ENCODE results near the gene SMIM33. TPM values are rescaled to one million over a fixed set of nuclear protein-coding genes. Genes with fewer than 3 reads are reported as not detected.
A peak's percentile ranks its signal among the peaks of the same experiment; 100 is the strongest.

Gene SMIM33
- polyA plus RNA-seq, 1 of the 3 experiments (the other 2 are of a cell fraction) = not detected

- no peaks in the 10 kb centered on the region for H3K36me3 ChIP-seq (replicated peaks in 1 of 2; ENCODE audit: control insufficient read depth in 1 of 2, insufficient read depth in 2 of 2, low read length in 1 of 2)
- no peak overlapping the region; a peak in 1 of 4 replicates for H3K4me3 ChIP-seq (ENCODE audit: low read depth in 2 of 2, low read length in 1 of 2)
- peak overlapping the region in 1 of 2 experiments; percentile 84; a peak in 3 of 4 replicates for H3K27ac ChIP-seq (ENCODE audit: low read depth in 2 of 2, low read length in 1 of 2)
- peak overlapping the region; percentile 70 for H3K4me2 ChIP-seq
- no peak for DNase-seq
- H4K20me1 ChIP-seq (ENCODE audit: insufficient read depth) = no peaks in the 10 kb centered on the region
- no peaks in the 10 kb centered on the region for H3K9me2 ChIP-seq
- H3K9ac ChIP-seq = peak overlapping the region; percentile 1; the same call in 1 of the 2 replicates
- ChIA-PET CTCF (interaction anchor here (0.9 to 1.0 kb wide), 3 partner anchors 13 to 73 kb away, joined by 3 to 5 read pairs (median 3); partner anchors contain the start of gene STING1), POLR2A (no interaction called here)
- H3K79me2 ChIP-seq (ENCODE audit: insufficient read depth) = no peaks in the 10 kb centered on the region
- H3F3A ChIP-seq (replicated peaks; ENCODE audit: insufficient read depth) = peaks cover 44% of the 10 kb centered on the region
- H3K9me3 ChIP-seq = no peaks in the 10 kb centered on the region
- peak overlapping the region; percentile 54; the same call in 1 of the 2 replicates for H2AFZ ChIP-seq (ENCODE audit: low read depth)
- no peaks in the 10 kb centered on the region for H3K27me3 ChIP-seq (ENCODE audit: insufficient read depth)
- peaks cover 2 to 27% of the 10 kb centered on the region in 2 experiments; a peak in 3 of 4 replicates for H3K4me1 ChIP-seq (ENCODE audit: control insufficient read depth in 1 of 2, insufficient read depth in 2 of 2, low read depth in 1 of 2, low read length in 1 of 2)
- peak; percentile 19; the same call in 1 of the 2 replicates for TF ChIP-seq YY1 (IDR thresholded peaks at IDR 0.05; ENCODE audit: low read depth)
- TF ChIP-seq IRF3 (IDR thresholded peaks at IDR 0.05; ENCODE audit: low read depth, low read length) = no peak
- 0 out of 2 replicates have a peak, but pooled peaks have one; percentile 31 for TF ChIP-seq GABPA (IDR thresholded peaks at IDR 0.05; ENCODE audit: low read depth)
- no peak for TF ChIP-seq EZH2phosphoT487 (IDR thresholded peaks at IDR 0.05; ENCODE audit: borderline replicate concordance, low read depth)
- TF ChIP-seq GATA2 (CRISPR knock-in tag; IDR thresholded peaks at IDR 0.05) = no peak
- TF ChIP-seq TEAD4 (IDR thresholded peaks at IDR 0.05; ENCODE audit: borderline replicate concordance, insufficient read depth) = peak; percentile 46; the same call in 1 of the 2 replicates
- TF ChIP-seq RXRA (IDR thresholded peaks at IDR 0.05; ENCODE audit: borderline replicate concordance, low read depth) = no peak
- no peak for TF ChIP-seq FOXM1 (IDR thresholded peaks at IDR 0.05; ENCODE audit: low read depth)
- no peak for TF ChIP-seq RFX5 (IDR thresholded peaks at IDR 0.05; ENCODE audit: low read length)
- TF ChIP-seq REST (IDR thresholded peaks at IDR 0.05; ENCODE audit: low read depth, low read length) = no peak
- TF ChIP-seq MEF2A (IDR thresholded peaks at IDR 0.05; ENCODE audit: borderline replicate concordance, low read depth) = no peak
- peak in 1 of 2 experiments; percentile 51; a peak in 1 of 4 replicates for TF ChIP-seq EP300 (IDR thresholded peaks at IDR 0.05; ENCODE audit: borderline replicate concordance in 1 of 2, low read depth in 1 of 2, low read length in 1 of 2)
- TF ChIP-seq CHD2 (IDR thresholded peaks at IDR 0.05; ENCODE audit: low read length, partially characterized antibody) = no peak
- TF ChIP-seq PBX3 (IDR thresholded peaks at IDR 0.05) = peak; percentile 41
- no peak for TF ChIP-seq RAD21 (IDR thresholded peaks at IDR 0.05; ENCODE audit: low read length)
- no peak for TF ChIP-seq USF2 (IDR thresholded peaks at IDR 0.05; ENCODE audit: borderline replicate concordance, low read depth, low read length)
- no peak for TF ChIP-seq CTCF (IDR thresholded peaks at IDR 0.05)
- no peak for TF ChIP-seq RCOR1 (IDR thresholded peaks at IDR 0.05; ENCODE audit: low read length)
- no peak for TF ChIP-seq POLR2AphosphoS5 (IDR thresholded peaks at IDR 0.05; ENCODE audit: low read depth, low read length)
- peak; percentile 27; the same call in 1 of the 2 replicates for TF ChIP-seq FOSL2 (IDR thresholded peaks at IDR 0.05; ENCODE audit: borderline replicate concordance, low read depth)
- TF ChIP-seq TCF12 (IDR thresholded peaks at IDR 0.05) = peak; percentile 45; the same call in 1 of the 2 replicates
- TF ChIP-seq FOXJ3 (CRISPR knock-in tag; IDR thresholded peaks at IDR 0.05) = no peak
- no peak for TF ChIP-seq USF1 (IDR thresholded peaks at IDR 0.05; ENCODE audit: borderline replicate concordance, low read depth)
These were observed 24.0 kb downstream of the SMIM33 start for GRCh38 chr5:139494832-139495231.
